Measurements from ENCODE around the gene BCR. TPM values are rescaled to one million over a fixed set of nuclear protein-coding genes. Genes with fewer than 3 reads are reported as not detected.
A peak's percentile ranks its signal among the peaks of the same experiment; 100 is the strongest.

BCR gene
- total RNA-seq, 1 experiment from 2014 or later: 129 TPM

- Mint-ChIP-seq H3K4me1 (peaks cover 11% of the 10 kb centered on the region), H3K4me3 (no peak overlapping the region), H3K27ac (no peak overlapping the region), H3K27me3 (ENCODE audit: low read depth) (no peaks in the 10 kb centered on the region), H3K9me3 (no peaks in the 10 kb centered on the region), H3K36me3 (no peaks in the 10 kb centered on the region)
- POLR2A ChIA-PET: no interaction called here
- TF ChIP-seq ETV6 (CRISPR knock-in tag; IDR thresholded peaks at IDR 0.05) (no peak), ZMAT4 (CRISPR knock-in tag; IDR thresholded peaks at IDR 0.05) (no peak), ZNF423 (CRISPR knock-in tag; IDR thresholded peaks at IDR 0.05) (peak; percentile 54; the same call in 1 of the 2 replicates)
- CTCF ChIA-PET: interaction anchor here (0.7 to 5.5 kb wide), 5 partner anchors 11 to 207 kb away, joined by 3 to 42 read pairs (median 4); no protein-coding TSS in a partner anchor
- ATAC-seq (peak; percentile 43), DNase-seq (ENCODE audit: low spot score) (no peak)
Observed at GRCh38 chr22:23166841-23167616, 13.3 kb upstream of the BCR start.

GRCh38 chr22:23168391-23169042, 11.8 kb upstream of the BCR start:
- H3K9me3 Mint-ChIP-seq: no peaks in the 10 kb centered on the region
- no peaks in the 10 kb centered on the region for H3K27me3 Mint-ChIP-seq (ENCODE audit: low read depth)
- H3K4me1 Mint-ChIP-seq: peaks cover 11% of the 10 kb centered on the region
- CTCF ChIA-PET: interaction anchor here (1.2 to 5.5 kb wide), 3 partner anchors 12 to 92 kb away, joined by 3 to 42 read pairs (median 4); no protein-coding TSS in a partner anchor
- POLR2A ChIA-PET: no interaction called here
- H3K36me3 Mint-ChIP-seq: no peaks in the 10 kb centered on the region
- TF ChIP-seq ZBTB21 (CRISPR knock-in tag; IDR thresholded peaks at IDR 0.05; ENCODE audit: borderline replicate concordance): no peak
- no peak for TF ChIP-seq MXD4 (CRISPR knock-in tag; IDR thresholded peaks at IDR 0.05; ENCODE audit: borderline replicate concordance)
- TF ChIP-seq NR2C2 (CRISPR knock-in tag; IDR thresholded peaks at IDR 0.05): no peak
- TF ChIP-seq ZNF232 (CRISPR knock-in tag; IDR thresholded peaks at IDR 0.05): no peak
- no peak for TF ChIP-seq NR3C1 (CRISPR knock-in tag; conservative IDR thresholded peaks at IDR 0.05; ENCODE audit: low read depth)
- TF ChIP-seq, protein P1, sequence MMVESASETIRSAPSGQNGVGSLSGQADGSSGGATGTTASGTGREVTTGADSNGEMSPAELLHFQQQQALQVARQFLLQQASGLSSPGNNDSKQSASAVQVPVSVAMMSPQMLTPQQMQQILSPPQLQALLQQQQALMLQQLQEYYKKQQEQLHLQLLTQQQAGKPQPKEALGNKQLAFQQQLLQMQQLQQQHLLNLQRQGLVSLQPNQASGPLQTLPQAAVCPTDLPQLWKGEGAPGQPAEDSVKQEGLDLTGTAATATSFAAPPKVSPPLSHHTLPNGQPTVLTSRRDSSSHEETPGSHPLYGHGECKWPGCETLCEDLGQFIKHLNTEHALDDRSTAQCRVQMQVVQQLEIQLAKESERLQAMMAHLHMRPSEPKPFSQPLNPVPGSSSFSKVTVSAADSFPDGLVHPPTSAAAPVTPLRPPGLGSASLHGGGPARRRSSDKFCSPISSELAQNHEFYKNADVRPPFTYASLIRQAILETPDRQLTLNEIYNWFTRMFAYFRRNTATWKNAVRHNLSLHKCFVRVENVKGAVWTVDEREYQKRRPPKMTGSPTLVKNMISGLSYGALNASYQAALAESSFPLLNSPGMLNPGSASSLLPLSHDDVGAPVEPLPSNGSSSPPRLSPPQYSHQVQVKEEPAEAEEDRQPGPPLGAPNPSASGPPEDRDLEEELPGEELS (CRISPR knock-in tag; IDR thresholded peaks at IDR 0.05): no peak
- TF ChIP-seq ATF3 (CRISPR knock-in tag; conservative IDR thresholded peaks at IDR 0.05): no peak
- TF ChIP-seq, protein P2, sequence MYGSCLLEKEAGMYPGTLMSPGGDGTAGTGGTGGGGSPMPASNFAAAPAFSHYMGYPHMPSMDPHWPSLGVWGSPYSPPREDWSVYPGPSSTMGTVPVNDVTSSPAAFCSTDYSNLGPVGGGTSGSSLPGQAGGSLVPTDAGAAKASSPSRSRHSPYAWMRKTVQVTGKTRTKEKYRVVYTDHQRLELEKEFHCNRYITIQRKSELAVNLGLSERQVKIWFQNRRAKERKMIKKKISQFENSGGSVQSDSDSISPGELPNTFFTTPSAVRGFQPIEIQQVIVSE (CRISPR knock-in tag; IDR thresholded peaks at IDR 0.05; ENCODE audit: borderline replicate concordance): no peak
- no peak for TF ChIP-seq ZNF317 (CRISPR knock-in tag; IDR thresholded peaks at IDR 0.05; ENCODE audit: borderline replicate concordance, low read depth)
- DNase-seq (ENCODE audit: low spot score) (no peak), ATAC-seq (no peak)
- H3K4me3 Mint-ChIP-seq: no peak overlapping the region
- H3K27ac Mint-ChIP-seq: no peak overlapping the region

DNA sequence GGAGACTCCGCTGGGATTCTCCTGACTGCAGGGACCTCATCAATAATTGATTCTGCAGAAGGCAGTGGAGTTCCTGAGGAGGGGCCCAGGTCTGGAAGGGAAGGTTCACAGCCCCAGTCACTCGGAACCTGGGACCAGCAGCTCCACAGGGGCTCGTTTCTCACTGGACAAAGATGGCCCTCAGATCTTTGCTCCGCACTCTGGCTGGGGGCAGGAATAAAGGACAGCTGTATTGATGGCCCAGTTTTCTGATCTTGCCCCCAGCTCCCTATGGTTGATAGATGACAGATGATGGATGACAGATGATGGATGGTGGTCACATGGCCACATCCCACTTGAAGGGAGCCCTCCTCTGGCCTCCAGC, 11.3 kb upstream of the BCR start:
- no peak for ATAC-seq
- ChIA-PET CTCF (interaction anchor here (1.2 to 5.5 kb wide), 3 partner anchors 13 to 92 kb away, joined by 3 to 42 read pairs (median 4); no protein-coding TSS in a partner anchor), POLR2A (no interaction called here)
- no peak for DNase-seq (ENCODE audit: low spot score)
- Mint-ChIP-seq H3K9me3 (no peaks in the 10 kb centered on the region), H3K27me3 (ENCODE audit: low read depth) (no peaks in the 10 kb centered on the region), H3K4me3 (no peak overlapping the region), H3K36me3 (no peaks in the 10 kb centered on the region), H3K27ac (no peak overlapping the region), H3K4me1 (peaks cover 13% of the 10 kb centered on the region)
- no peak for TF ChIP-seq PRRX2 (CRISPR knock-in tag; IDR thresholded peaks at IDR 0.05)
- TF ChIP-seq, protein P3, sequence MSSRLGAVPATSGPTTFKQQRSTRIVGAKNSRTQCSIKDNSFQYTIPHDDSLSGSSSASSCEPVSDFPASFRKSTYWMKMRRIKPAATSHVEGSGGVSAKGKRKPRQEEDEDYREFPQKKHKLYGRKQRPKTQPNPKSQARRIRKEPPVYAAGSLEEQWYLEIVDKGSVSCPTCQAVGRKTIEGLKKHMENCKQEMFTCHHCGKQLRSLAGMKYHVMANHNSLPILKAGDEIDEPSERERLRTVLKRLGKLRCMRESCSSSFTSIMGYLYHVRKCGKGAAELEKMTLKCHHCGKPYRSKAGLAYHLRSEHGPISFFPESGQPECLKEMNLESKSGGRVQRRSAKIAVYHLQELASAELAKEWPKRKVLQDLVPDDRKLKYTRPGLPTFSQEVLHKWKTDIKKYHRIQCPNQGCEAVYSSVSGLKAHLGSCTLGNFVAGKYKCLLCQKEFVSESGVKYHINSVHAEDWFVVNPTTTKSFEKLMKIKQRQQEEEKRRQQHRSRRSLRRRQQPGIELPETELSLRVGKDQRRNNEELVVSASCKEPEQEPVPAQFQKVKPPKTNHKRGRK (CRISPR knock-in tag; IDR thresholded peaks at IDR 0.05; ENCODE audit: borderline replicate concordance): no peak
- no peak for TF ChIP-seq JUN (CRISPR knock-in tag; IDR thresholded peaks at IDR 0.05)
- TF ChIP-seq, protein P4, sequence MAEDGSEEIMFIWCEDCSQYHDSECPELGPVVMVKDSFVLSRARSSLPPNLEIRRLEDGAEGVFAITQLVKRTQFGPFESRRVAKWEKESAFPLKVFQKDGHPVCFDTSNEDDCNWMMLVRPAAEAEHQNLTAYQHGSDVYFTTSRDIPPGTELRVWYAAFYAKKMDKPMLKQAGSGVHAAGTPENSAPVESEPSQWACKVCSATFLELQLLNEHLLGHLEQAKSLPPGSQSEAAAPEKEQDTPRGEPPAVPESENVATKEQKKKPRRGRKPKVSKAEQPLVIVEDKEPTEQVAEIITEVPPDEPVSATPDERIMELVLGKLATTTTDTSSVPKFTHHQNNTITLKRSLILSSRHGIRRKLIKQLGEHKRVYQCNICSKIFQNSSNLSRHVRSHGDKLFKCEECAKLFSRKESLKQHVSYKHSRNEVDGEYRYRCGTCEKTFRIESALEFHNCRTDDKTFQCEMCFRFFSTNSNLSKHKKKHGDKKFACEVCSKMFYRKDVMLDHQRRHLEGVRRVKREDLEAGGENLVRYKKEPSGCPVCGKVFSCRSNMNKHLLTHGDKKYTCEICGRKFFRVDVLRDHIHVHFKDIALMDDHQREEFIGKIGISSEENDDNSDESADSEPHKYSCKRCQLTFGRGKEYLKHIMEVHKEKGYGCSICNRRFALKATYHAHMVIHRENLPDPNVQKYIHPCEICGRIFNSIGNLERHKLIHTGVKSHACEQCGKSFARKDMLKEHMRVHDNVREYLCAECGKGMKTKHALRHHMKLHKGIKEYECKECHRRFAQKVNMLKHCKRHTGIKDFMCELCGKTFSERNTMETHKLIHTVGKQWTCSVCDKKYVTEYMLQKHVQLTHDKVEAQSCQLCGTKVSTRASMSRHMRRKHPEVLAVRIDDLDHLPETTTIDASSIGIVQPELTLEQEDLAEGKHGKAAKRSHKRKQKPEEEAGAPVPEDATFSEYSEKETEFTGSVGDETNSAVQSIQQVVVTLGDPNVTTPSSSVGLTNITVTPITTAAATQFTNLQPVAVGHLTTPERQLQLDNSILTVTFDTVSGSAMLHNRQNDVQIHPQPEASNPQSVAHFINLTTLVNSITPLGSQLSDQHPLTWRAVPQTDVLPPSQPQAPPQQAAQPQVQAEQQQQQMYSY (CRISPR knock-in tag; IDR thresholded peaks at IDR 0.05): no peak
- TF ChIP-seq ESRRA (CRISPR knock-in tag; IDR thresholded peaks at IDR 0.05; ENCODE audit: borderline replicate concordance): no peak
- TF ChIP-seq NFATC4 (CRISPR knock-in tag; IDR thresholded peaks at IDR 0.05): no peak
- TF ChIP-seq ETV6 (CRISPR knock-in tag; IDR thresholded peaks at IDR 0.05): no peak
- TF ChIP-seq, protein P5, sequence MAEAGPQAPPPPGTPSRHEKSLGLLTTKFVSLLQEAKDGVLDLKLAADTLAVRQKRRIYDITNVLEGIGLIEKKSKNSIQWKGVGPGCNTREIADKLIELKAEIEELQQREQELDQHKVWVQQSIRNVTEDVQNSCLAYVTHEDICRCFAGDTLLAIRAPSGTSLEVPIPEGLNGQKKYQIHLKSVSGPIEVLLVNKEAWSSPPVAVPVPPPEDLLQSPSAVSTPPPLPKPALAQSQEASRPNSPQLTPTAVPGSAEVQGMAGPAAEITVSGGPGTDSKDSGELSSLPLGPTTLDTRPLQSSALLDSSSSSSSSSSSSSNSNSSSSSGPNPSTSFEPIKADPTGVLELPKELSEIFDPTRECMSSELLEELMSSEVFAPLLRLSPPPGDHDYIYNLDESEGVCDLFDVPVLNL (CRISPR knock-in tag; IDR thresholded peaks at IDR 0.05; ENCODE audit: borderline replicate concordance, low read depth): no peak

Measured in WTC11 (cell line).